K562 (cell line): ENCODE measurements around the gene HIVEP3. TPM values are rescaled to one million over a fixed set of nuclear protein-coding genes. Genes with fewer than 3 reads are reported as not detected.

Experiments
- ATAC-seq: fragments of 200-7000 bp; cut with Tn5 transposase; 3 replicates; pipeline ENCODE4 v1.9.1; 2020; ENCODE audit warnings: moderate library complexity
- BruUV-seq: library from RNA; stranded (reverse); fragments of 400-500 nt; replicated peaks from 2 replicates; lab custom pipeline; 2021; lab: Mats Ljungman, UMichigan
- CTCF ChIA-PET: fragments of 300-600 bp; formaldehyde crosslinking; extraction: SDS; loops from one replicate; lab custom pipeline; 2021; ENCODE audit warnings: low intra/inter-chr PET ratio; lab: Yijun Ruan, JAX
- POLR2A ChIA-PET: fragments of 300-600, 350-650 bp; sonication (Branson Sonifier 250); formaldehyde crosslinking; extraction: SDS; loops from one replicate; lab custom pipeline; 2021; ENCODE audit warnings: antibody characterized with exemption, inconsistent platforms; lab: Yijun Ruan, JAX
- DNase-seq, 4 experiments: peaks; one replicate each; pipeline versions ENCODE4 v3.0.0 to v3.0.0-alpha.2; 2011 to 2018; ENCODE audit warnings: low spot score in 3 of 4, mixed read lengths in 3 of 4; ENCODE audit errors: extremely low read depth in 1 of 4
- FAIRE-seq: peaks from 2 replicates; lab custom pipeline; 2011; peaks lifted over from hg19 to GRCh38; lab: Jason Lieb, UNC
- H2AFZ ChIP-seq: 2 replicates; pipeline ENCODE4 v1.6.0; 2011; ENCODE audit warnings: low read depth, low read length, control low read depth, inconsistent platforms
- H3K27ac ChIP-seq: fragments of 200-600 bp; 3 replicates; pipeline ENCODE4 v1.8.0; 2011; ENCODE audit warnings: low read depth, mild to moderate bottlenecking, control low read depth, inconsistent platforms, low read length, moderate library complexity, mixed read lengths; ENCODE audit errors: extremely low read depth
- H3K27me3 ChIP-seq, 2 experiments: fragments of 300-600 bp in 1 of 2; 2 replicates in 1 of 2; 3 replicates in 1 of 2; pipeline versions ENCODE4 v1.6.0 to v1.8.0; 2011; ENCODE audit warnings: inconsistent platforms in 2 of 2, low read length in 2 of 2, mild to moderate bottlenecking in 1 of 2, mixed read lengths in 1 of 2, moderate library complexity in 1 of 2; ENCODE audit not compliant: control insufficient read depth in 2 of 2, insufficient read depth in 2 of 2
- H3K36me3 ChIP-seq: fragments of 300-600 bp; 3 replicates; pipeline ENCODE4 v1.8.0; 2011; ENCODE audit warnings: mild to moderate bottlenecking, low read length, inconsistent platforms; ENCODE audit not compliant: control insufficient read depth, insufficient read depth
- H3K4me1 ChIP-seq, 2 experiments: fragments of 200-600 bp in 1 of 2; replicated peaks in 1 of 2; 2 replicates in 1 of 2; 3 replicates in 1 of 2; pipeline versions ENCODE4 v1.5.1 to v1.8.0; 2011; ENCODE audit warnings: inconsistent platforms in 2 of 2, low read length in 2 of 2, mild to moderate bottlenecking in 1 of 2, mixed read lengths in 1 of 2, moderate library complexity in 1 of 2; ENCODE audit not compliant: control insufficient read depth in 2 of 2, insufficient read depth in 2 of 2
- H3K4me2 ChIP-seq: 2 replicates; pipeline ENCODE4 v1.6.1; 2011; ENCODE audit warnings: low read length, control low read depth, inconsistent platforms, mixed read lengths; ENCODE audit not compliant: insufficient read depth
- H3K4me3 ChIP-seq: fragments of 200-600 bp; sonication (generic), shearing (Covaris generic); 2 replicates; pipeline ENCODE4 v1.5.1; 2016; ENCODE audit warnings: control low read depth, inconsistent platforms
- H3K79me2 ChIP-seq: fragments of 200-600 bp; 3 replicates; pipeline ENCODE4 v1.8.0; 2011; ENCODE audit warnings: low read length, inconsistent platforms; ENCODE audit not compliant: control insufficient read depth, insufficient read depth
- H3K9ac ChIP-seq, 2 experiments: 2 replicates each; pipeline versions ENCODE4 v1.6.0 to v1.6.1; 2011; ENCODE audit warnings: low read depth in 2 of 2, low read length in 2 of 2, control low read depth in 1 of 2, inconsistent platforms in 1 of 2, mild to moderate bottlenecking in 1 of 2, mixed read lengths in 1 of 2; ENCODE audit not compliant: insufficient read depth in 1 of 2
- H3K9me1 ChIP-seq: one replicate; pipeline ENCODE4 v1.6.0; 2011; ENCODE audit warnings: inconsistent platforms, mild to moderate bottlenecking, low read length, moderate library complexity; ENCODE audit not compliant: control insufficient read depth, insufficient read depth
- H3K9me3 ChIP-seq: replicated peaks from 2 replicates; pipeline ENCODE4 v1.5.1; 2011; ENCODE audit warnings: low read depth, low read length, inconsistent platforms; ENCODE audit not compliant: control insufficient read depth, insufficient read depth
- H4K20me1 ChIP-seq: replicated peaks from 2 replicates; pipeline ENCODE4 v1.6.1; 2011; ENCODE audit warnings: low read length, inconsistent platforms, mixed read lengths; ENCODE audit not compliant: control insufficient read depth, insufficient read depth
- AFF4 ChIP-seq: sonication (generic); formaldehyde crosslinking; IDR thresholded peaks from 2 replicates; pipeline ENCODE4 v1.8.0; 2023; ENCODE audit warnings: mild to moderate bottlenecking, missing genetic modification reagents
- ELK3 ChIP-seq: fragments of 450-650 bp; formaldehyde crosslinking; IDR thresholded peaks from 2 replicates; pipeline ENCODE4 v1.4.0; 2020; ENCODE audit warnings: mild to moderate bottlenecking
- FOXO4 ChIP-seq: fragments of 450-650 bp; formaldehyde crosslinking; IDR thresholded peaks from 2 replicates; pipeline ENCODE4 v1.4.0; 2020; ENCODE audit warnings: mild to moderate bottlenecking, moderate library complexity
- NCOR1 ChIP-seq: fragments of 450-650 bp; IDR thresholded peaks from 2 replicates; pipeline ENCODE4 v1.6.1; 2016; ENCODE audit warnings: mild to moderate bottlenecking, moderate library complexity
- NR2C1 ChIP-seq, 2 experiments: fragments of 450-650 bp; IDR thresholded peaks; 2 replicates each; pipeline ENCODE4 v1.6.1; 2017; ENCODE audit warnings: mild to moderate bottlenecking in 2 of 2, antibody characterized with exemption in 1 of 2, inconsistent platforms in 1 of 2, missing compliant biosample characterization in 1 of 2, missing genetic modification characterization in 1 of 2
- TFAP4 ChIP-seq: sonication (generic); formaldehyde crosslinking; IDR thresholded peaks from 2 replicates; pipeline ENCODE4 v1.8.0; 2022; ENCODE audit warnings: missing genetic modification reagents, mild to moderate bottlenecking, moderate library complexity, borderline replicate concordance
- ZNF24 ChIP-seq: fragments of 450-650 bp; IDR thresholded peaks from 2 replicates; pipeline ENCODE4 v1.6.1; 2016
- WGBS: fragments of 100-300 bp; shearing (Covaris generic); methylation state at CpG from one replicate; pipeline ENCODE4 v1.1.6; 2016; ENCODE audit warnings: low coverage, mixed read lengths; ENCODE audit not compliant: insufficient coverage; ENCODE audit errors: missing lambda C conversion rate; 5-methylcytosine and 5-hydroxymethylcytosine counted together
- in situ Hi-C: fragments of 300-500 bp; cut with MboI; formaldehyde crosslinking; loops from 4 replicates; pipeline ENCODE4 v1.15.0; 2018; ENCODE audit warnings: inconsistent platforms, mixed read lengths
- intact Hi-C: fragments of 100-400 bp; cut with micrococcal nuclease; formaldehyde crosslinking; loops from 2 replicates; pipeline ENCODE4 v1.14.2; 2022
- polyA plus RNA-seq, 8 experiments: library from polyadenylated mRNA; depleted of rRNA in 4 of 8; stranded (reverse) in 5 of 8; unstranded in 3 of 8; fragments of >200 nt; fragmentation: Nextera tagmentation in 2 of 8; fragmentation: Illumina TruSeq in 1 of 8; extraction: Ambion mirVana in 2 of 8; extraction: Trizol in 1 of 8; gene quantifications; 2 replicates each; pipeline versions ENCODE4 v1.2.1 to v1.2.3, GENCODE V29; 2011 to 2014; ENCODE audit warnings: inconsistent platforms in 1 of 8, missing spikeins in 1 of 8
- total RNA-seq, 7 experiments: library from RNA; depleted of rRNA in 6 of 7; stranded (reverse); fragments of >200 nt in 6 of 7; fragmentation: Illumina TruSeq in 2 of 7; extraction: Trizol in 2 of 7; gene quantifications; 2 replicates each; pipeline versions ENCODE4 v1.2.1 to v1.2.3, GENCODE V29; 2011 to 2021; ENCODE audit warnings: low replicate concordance in 1 of 7

Gene HIVEP3
- total and polyA plus RNA-seq, 9 of the 15 experiments (the other 6 are each of a cell fraction or from before 2014, with no cell fraction given), result 0.09 to 0.58 (median 0.34) TPM; not detected in 1

- ChIA-PET POLR2A (interaction anchor here (0.6 kb wide), 2 partner anchors 15 to 142 kb away, joined by 3 read pairs; no protein-coding TSS in a partner anchor), CTCF (no interaction called here)
- H2AFZ ChIP-seq, result no peak overlapping the region
- peaks cover 2% of the 10 kb centered on the region for H3K9me1 ChIP-seq
- TF ChIP-seq AFF4, result no peak
- no peak for TF ChIP-seq ZNF24
- TF ChIP-seq TFAP4 (CRISPR knock-in tag), result no peak
- TF ChIP-seq NR2C1 (IDR thresholded peaks at IDR 0.05), result no peak
- TF ChIP-seq NR2C1 (tag; IDR thresholded peaks at IDR 0.05), result no peak
- no peak for TF ChIP-seq ELK3 (CRISPR knock-in tag)
- no peak for TF ChIP-seq FOXO4 (CRISPR knock-in tag)
- no peak for TF ChIP-seq NCOR1
- in situ Hi-C loops (no loop called here), intact Hi-C loops (no loop called here)
- no peaks in the 10 kb centered on the region for H3K36me3 ChIP-seq
- ATAC-seq, result no peak
- no TSS peak for BruUV-seq
- no peak for DNase-seq
- 5% methylated on average over 37 of the region's 41 CpGs for WGBS
- no peaks in the 10 kb centered on the region for H3K9me3 ChIP-seq
- no peak for FAIRE-seq
- H3K27me3 ChIP-seq, result peaks cover 56 to 78% of the 10 kb centered on the region in 2 experiments
- H3K4me3 ChIP-seq, result no peak overlapping the region
- H3K27ac ChIP-seq, result no peak overlapping the region
- H3K4me2 ChIP-seq, result no peak overlapping the region
- H4K20me1 ChIP-seq, result peaks cover 5% of the 10 kb centered on the region
- H3K9ac ChIP-seq, result no peak overlapping the region
- no peaks in the 10 kb centered on the region for H3K79me2 ChIP-seq
- peaks cover 0 to 17% of the 10 kb centered on the region in 2 experiments; a peak in 1 of 5 replicates for H3K4me1 ChIP-seq
Measured at GRCh38 chr1:41510531-41511238, 408.0 kb downstream of the HIVEP3 start.
